GM23338 (cell line): ENCODE data around the gene EXOC4.

Experiments
- CREB1 ChIP-seq: fragments of 250-450 bp; sonication (Bioruptor Pico); IDR thresholded peaks from 2 replicates; pipeline ENCODE4 v1.5.0; 2020; ENCODE audit warnings: low read depth, mild to moderate bottlenecking, moderate library complexity
- EZH2 ChIP-seq: fragments of 200-600 bp; sonication (generic); IDR thresholded peaks from one replicate; pipeline ENCODE4 v1.8.0; 2017; ENCODE audit warnings: antibody characterized with exemption, mild to moderate bottlenecking, low read depth; ENCODE audit not compliant: unreplicated experiment
- EZH2phosphoT487 ChIP-seq: fragments of 200-600 bp; sonication (generic); IDR thresholded peaks from one replicate; pipeline ENCODE4 v1.8.1; 2018; ENCODE audit warnings: antibody characterized with exemption; ENCODE audit not compliant: unreplicated experiment
- JUNB ChIP-seq: IDR thresholded peaks from one replicate; pipeline ENCODE4 v1.6.1; 2016; ENCODE audit warnings: antibody characterized with exemption; ENCODE audit not compliant: unreplicated experiment
- NANOG ChIP-seq: IDR thresholded peaks from 2 replicates; pipeline ENCODE4 v1.6.1; 2016; ENCODE audit warnings: antibody characterized with exemption, borderline replicate concordance
- POLR2AphosphoS5 ChIP-seq: IDR thresholded peaks from 2 replicates; pipeline ENCODE4 v1.6.1; 2016; ENCODE audit warnings: antibody characterized with exemption, low read depth
- STAT1 ChIP-seq: IDR thresholded peaks from one replicate; pipeline ENCODE4 v1.6.1; 2016; ENCODE audit warnings: antibody characterized with exemption; ENCODE audit not compliant: unreplicated experiment
- ZNF114 ChIP-seq: fragments of 250-450 bp; sonication (Bioruptor Pico); IDR thresholded peaks from 2 replicates; pipeline ENCODE4 v1.5.0; 2020; ENCODE audit warnings: mild to moderate bottlenecking, moderate library complexity
- ZNF331 ChIP-seq: fragments of 250-450 bp; sonication (Bioruptor Pico); IDR thresholded peaks from 2 replicates; pipeline ENCODE4 v1.5.0; 2020; ENCODE audit warnings: low read depth, mild to moderate bottlenecking, moderate library complexity
- TF ChIP-seq, protein P1 (sequence below), 2 experiments: fragments of 200-600 bp in 1 of 2; sonication (generic) in 1 of 2; conservative IDR thresholded peaks; 2 replicates each; pipeline versions ENCODE4 v1.5.1 to v1.6.1; 2016 to 2017; ENCODE audit warnings: antibody characterized with exemption in 2 of 2, low read depth in 2 of 2, mild to moderate bottlenecking in 2 of 2, moderate library complexity in 1 of 2
- TF ChIP-seq, protein P2 (sequence below): IDR thresholded peaks from one replicate; pipeline ENCODE4 v1.6.1; 2018; ENCODE audit warnings: antibody characterized with exemption; ENCODE audit not compliant: unreplicated experiment
- TF ChIP-seq, protein P3 (sequence below): IDR thresholded peaks from 2 replicates; pipeline ENCODE4 v1.6.1; 2016; ENCODE audit warnings: antibody characterized with exemption
- TF ChIP-seq, protein P4 (sequence below): fragments of 250-450 bp; sonication (Bioruptor Pico); IDR thresholded peaks from 2 replicates; pipeline ENCODE4 v1.5.0; 2020; ENCODE audit warnings: mild to moderate bottlenecking, moderate library complexity

DNA sequence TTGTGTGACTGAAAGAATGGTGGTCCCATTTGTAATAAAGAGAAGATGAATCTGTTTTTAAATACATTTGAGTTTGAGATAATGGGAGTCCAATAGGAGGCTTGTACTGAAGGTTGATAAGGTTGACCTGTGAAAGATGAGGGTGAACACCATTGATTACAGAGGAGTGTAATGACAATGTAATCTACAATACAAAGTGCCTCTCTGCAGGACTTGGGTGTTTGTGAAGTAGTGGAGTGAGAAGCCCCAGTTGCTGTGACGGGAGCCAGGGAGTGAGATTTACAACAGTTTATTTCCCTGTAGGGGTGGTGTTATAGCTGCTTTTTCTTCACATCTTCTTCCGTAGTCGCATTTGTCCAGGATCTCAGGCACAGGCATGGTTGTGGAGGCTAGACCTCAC is 189.9 kb downstream of the EXOC4 start:
- TF ChIP-seq EZH2 (no peak), CREB1 (CRISPR knock-in tag) (no peak), EZH2phosphoT487 (no peak), POLR2AphosphoS5 (no peak), ZNF114 (CRISPR knock-in tag) (no peak), JUNB (no peak), ZNF331 (CRISPR knock-in tag) (no peak), NANOG (no peak), STAT1 (no peak)
- TF ChIP-seq, protein P1, sequence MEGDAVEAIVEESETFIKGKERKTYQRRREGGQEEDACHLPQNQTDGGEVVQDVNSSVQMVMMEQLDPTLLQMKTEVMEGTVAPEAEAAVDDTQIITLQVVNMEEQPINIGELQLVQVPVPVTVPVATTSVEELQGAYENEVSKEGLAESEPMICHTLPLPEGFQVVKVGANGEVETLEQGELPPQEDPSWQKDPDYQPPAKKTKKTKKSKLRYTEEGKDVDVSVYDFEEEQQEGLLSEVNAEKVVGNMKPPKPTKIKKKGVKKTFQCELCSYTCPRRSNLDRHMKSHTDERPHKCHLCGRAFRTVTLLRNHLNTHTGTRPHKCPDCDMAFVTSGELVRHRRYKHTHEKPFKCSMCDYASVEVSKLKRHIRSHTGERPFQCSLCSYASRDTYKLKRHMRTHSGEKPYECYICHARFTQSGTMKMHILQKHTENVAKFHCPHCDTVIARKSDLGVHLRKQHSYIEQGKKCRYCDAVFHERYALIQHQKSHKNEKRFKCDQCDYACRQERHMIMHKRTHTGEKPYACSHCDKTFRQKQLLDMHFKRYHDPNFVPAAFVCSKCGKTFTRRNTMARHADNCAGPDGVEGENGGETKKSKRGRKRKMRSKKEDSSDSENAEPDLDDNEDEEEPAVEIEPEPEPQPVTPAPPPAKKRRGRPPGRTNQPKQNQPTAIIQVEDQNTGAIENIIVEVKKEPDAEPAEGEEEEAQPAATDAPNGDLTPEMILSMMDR (conservative IDR thresholded peaks at IDR 0.05; ENCODE audit: low read depth in 2 of 2) = no peak
- TF ChIP-seq, protein P2, sequence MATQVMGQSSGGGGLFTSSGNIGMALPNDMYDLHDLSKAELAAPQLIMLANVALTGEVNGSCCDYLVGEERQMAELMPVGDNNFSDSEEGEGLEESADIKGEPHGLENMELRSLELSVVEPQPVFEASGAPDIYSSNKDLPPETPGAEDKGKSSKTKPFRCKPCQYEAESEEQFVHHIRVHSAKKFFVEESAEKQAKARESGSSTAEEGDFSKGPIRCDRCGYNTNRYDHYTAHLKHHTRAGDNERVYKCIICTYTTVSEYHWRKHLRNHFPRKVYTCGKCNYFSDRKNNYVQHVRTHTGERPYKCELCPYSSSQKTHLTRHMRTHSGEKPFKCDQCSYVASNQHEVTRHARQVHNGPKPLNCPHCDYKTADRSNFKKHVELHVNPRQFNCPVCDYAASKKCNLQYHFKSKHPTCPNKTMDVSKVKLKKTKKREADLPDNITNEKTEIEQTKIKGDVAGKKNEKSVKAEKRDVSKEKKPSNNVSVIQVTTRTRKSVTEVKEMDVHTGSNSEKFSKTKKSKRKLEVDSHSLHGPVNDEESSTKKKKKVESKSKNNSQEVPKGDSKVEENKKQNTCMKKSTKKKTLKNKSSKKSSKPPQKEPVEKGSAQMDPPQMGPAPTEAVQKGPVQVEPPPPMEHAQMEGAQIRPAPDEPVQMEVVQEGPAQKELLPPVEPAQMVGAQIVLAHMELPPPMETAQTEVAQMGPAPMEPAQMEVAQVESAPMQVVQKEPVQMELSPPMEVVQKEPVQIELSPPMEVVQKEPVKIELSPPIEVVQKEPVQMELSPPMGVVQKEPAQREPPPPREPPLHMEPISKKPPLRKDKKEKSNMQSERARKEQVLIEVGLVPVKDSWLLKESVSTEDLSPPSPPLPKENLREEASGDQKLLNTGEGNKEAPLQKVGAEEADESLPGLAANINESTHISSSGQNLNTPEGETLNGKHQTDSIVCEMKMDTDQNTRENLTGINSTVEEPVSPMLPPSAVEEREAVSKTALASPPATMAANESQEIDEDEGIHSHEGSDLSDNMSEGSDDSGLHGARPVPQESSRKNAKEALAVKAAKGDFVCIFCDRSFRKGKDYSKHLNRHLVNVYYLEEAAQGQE = no peak
- TF ChIP-seq, protein P3, sequence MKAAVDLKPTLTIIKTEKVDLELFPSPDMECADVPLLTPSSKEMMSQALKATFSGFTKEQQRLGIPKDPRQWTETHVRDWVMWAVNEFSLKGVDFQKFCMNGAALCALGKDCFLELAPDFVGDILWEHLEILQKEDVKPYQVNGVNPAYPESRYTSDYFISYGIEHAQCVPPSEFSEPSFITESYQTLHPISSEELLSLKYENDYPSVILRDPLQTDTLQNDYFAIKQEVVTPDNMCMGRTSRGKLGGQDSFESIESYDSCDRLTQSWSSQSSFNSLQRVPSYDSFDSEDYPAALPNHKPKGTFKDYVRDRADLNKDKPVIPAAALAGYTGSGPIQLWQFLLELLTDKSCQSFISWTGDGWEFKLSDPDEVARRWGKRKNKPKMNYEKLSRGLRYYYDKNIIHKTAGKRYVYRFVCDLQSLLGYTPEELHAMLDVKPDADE = no peak
- TF ChIP-seq, protein P4, sequence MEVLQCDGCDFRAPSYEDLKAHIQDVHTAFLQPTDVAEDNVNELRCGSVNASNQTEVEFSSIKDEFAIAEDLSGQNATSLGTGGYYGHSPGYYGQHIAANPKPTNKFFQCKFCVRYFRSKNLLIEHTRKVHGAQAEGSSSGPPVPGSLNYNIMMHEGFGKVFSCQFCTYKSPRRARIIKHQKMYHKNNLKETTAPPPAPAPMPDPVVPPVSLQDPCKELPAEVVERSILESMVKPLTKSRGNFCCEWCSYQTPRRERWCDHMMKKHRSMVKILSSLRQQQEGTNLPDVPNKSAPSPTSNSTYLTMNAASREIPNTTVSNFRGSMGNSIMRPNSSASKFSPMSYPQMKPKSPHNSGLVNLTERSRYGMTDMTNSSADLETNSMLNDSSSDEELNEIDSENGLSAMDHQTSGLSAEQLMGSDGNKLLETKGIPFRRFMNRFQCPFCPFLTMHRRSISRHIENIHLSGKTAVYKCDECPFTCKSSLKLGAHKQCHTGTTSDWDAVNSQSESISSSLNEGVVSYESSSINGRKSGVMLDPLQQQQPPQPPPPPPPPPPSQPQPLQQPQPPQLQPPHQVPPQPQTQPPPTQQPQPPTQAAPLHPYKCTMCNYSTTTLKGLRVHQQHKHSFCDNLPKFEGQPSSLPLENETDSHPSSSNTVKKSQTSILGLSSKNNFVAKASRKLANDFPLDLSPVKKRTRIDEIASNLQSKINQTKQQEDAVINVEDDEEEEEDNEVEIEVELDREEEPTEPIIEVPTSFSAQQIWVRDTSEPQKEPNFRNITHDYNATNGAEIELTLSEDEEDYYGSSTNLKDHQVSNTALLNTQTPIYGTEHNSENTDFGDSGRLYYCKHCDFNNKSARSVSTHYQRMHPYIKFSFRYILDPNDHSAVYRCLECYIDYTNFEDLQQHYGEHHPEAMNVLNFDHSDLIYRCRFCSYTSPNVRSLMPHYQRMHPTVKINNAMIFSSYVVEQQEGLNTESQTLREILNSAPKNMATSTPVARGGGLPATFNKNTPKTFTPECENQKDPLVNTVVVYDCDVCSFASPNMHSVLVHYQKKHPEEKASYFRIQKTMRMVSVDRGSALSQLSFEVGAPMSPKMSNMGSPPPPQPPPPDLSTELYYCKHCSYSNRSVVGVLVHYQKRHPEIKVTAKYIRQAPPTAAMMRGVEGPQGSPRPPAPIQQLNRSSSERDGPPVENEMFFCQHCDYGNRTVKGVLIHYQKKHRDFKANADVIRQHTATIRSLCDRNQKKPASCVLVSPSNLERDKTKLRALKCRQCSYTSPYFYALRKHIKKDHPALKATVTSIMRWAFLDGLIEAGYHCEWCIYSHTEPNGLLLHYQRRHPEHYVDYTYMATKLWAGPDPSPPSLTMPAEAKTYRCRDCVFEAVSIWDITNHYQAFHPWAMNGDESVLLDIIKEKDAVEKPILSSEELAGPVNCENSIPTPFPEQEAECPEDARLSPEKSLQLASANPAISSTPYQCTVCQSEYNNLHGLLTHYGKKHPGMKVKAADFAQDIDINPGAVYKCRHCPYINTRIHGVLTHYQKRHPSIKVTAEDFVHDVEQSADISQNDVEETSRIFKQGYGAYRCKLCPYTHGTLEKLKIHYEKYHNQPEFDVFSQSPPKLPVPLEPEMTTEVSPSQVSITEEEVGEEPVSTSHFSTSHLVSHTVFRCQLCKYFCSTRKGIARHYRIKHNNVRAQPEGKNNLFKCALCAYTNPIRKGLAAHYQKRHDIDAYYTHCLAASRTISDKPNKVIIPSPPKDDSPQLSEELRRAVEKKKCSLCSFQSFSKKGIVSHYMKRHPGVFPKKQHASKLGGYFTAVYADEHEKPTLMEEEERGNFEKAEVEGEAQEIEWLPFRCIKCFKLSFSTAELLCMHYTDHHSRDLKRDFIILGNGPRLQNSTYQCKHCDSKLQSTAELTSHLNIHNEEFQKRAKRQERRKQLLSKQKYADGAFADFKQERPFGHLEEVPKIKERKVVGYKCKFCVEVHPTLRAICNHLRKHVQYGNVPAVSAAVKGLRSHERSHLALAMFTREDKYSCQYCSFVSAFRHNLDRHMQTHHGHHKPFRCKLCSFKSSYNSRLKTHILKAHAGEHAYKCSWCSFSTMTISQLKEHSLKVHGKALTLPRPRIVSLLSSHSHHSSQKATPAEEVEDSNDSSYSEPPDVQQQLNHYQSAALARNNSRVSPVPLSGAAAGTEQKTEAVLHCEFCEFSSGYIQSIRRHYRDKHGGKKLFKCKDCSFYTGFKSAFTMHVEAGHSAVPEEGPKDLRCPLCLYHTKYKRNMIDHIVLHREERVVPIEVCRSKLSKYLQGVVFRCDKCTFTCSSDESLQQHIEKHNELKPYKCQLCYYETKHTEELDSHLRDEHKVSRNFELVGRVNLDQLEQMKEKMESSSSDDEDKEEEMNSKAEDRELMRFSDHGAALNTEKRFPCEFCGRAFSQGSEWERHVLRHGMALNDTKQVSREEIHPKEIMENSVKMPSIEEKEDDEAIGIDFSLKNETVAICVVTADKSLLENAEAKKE (CRISPR knock-in tag) = no peak
